Measurements from ENCODE around the gene KDM8.

Gene KDM8

DNA sequence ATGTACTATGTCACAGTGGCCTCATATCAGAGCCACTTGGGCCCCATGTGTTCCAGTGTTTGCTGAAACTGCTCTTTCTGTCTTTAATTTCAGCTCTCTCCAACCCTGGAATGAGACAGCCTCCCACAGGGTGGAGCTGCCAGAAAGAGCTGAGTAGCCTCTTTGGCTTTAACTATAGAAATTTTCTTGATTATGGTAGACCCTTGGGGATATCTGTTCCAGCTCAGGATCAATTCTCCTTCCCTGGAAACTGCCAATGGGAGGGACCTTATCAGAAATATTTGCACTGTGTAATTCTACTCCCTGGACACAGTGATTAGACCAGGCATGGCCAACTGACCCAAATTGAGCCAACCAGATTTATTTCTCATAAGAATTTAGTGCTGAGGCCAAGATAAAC lies 39.0 kb upstream of the KDM8 start:
- Histone ChIP-seq H3K27ac (no peak overlapping the region), H3K4me3 (IDR thresholded peaks at IDR 0.05; ENCODE audit: insufficient read depth, low read depth, low read length) (no peak overlapping the region), H4K20me1 (ENCODE audit: insufficient read depth) (no peaks in the 10 kb centered on the region), H3K9ac (no peak overlapping the region), H3K27me3 (ENCODE audit: insufficient read depth, low read depth) (no peaks in the 10 kb centered on the region), H3K4me1 (ENCODE audit: low read depth, poor library complexity, severe bottlenecking) (peaks cover 7% of the 10 kb centered on the region), H2AFZ (ENCODE audit: low read depth) (no peak overlapping the region), H3K36me3 (ENCODE audit: insufficient read depth) (no peaks in the 10 kb centered on the region), H3K4me2 (no peak overlapping the region), H3K79me2 (ENCODE audit: insufficient read depth, low read depth) (no peaks in the 10 kb centered on the region)
- TF ChIP-seq, protein P1, sequence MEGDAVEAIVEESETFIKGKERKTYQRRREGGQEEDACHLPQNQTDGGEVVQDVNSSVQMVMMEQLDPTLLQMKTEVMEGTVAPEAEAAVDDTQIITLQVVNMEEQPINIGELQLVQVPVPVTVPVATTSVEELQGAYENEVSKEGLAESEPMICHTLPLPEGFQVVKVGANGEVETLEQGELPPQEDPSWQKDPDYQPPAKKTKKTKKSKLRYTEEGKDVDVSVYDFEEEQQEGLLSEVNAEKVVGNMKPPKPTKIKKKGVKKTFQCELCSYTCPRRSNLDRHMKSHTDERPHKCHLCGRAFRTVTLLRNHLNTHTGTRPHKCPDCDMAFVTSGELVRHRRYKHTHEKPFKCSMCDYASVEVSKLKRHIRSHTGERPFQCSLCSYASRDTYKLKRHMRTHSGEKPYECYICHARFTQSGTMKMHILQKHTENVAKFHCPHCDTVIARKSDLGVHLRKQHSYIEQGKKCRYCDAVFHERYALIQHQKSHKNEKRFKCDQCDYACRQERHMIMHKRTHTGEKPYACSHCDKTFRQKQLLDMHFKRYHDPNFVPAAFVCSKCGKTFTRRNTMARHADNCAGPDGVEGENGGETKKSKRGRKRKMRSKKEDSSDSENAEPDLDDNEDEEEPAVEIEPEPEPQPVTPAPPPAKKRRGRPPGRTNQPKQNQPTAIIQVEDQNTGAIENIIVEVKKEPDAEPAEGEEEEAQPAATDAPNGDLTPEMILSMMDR (conservative IDR thresholded peaks at IDR 0.05; ENCODE audit: low read depth, low read length) = no peak

DNA sequence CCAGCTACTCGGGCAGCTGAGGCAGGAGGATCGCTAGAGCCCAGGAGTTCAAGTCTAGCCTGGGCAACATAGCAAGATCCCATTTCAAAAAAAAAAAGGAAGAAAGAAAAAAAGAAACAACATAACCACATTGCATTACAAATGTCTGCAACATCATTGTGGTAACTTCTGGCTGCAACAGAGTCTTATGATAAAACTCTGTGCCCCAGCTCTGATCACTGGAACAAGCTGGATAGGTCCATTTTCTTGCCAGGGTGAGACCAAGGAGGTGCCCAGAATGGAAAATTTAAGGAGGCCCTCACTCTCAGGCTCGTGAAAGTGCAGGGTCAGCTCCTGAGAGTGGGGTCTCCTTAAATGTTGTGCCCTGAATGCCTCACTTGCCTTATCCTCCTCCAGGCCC lies 37.8 kb upstream of the KDM8 start:
- H3K79me2 ChIP-seq (ENCODE audit: insufficient read depth, low read depth) = no peaks in the 10 kb centered on the region
- TF ChIP-seq, protein P1 (conservative IDR thresholded peaks at IDR 0.05; ENCODE audit: low read depth, low read length) = no peak
- peaks cover 19% of the 10 kb centered on the region for H3K4me1 ChIP-seq (ENCODE audit: low read depth, poor library complexity, severe bottlenecking)
- no peaks in the 10 kb centered on the region for H3K27me3 ChIP-seq (ENCODE audit: insufficient read depth, low read depth)
- H3K4me2 ChIP-seq = no peak overlapping the region
- no peaks in the 10 kb centered on the region for H4K20me1 ChIP-seq (ENCODE audit: insufficient read depth)
- no peak overlapping the region for H3K27ac ChIP-seq
- H2AFZ ChIP-seq (ENCODE audit: low read depth) = no peak overlapping the region
- H3K4me3 ChIP-seq (IDR thresholded peaks at IDR 0.05; ENCODE audit: insufficient read depth, low read depth, low read length) = no peak overlapping the region
- H3K36me3 ChIP-seq (ENCODE audit: insufficient read depth) = no peaks in the 10 kb centered on the region
- no peak overlapping the region for H3K9ac ChIP-seq

DNA sequence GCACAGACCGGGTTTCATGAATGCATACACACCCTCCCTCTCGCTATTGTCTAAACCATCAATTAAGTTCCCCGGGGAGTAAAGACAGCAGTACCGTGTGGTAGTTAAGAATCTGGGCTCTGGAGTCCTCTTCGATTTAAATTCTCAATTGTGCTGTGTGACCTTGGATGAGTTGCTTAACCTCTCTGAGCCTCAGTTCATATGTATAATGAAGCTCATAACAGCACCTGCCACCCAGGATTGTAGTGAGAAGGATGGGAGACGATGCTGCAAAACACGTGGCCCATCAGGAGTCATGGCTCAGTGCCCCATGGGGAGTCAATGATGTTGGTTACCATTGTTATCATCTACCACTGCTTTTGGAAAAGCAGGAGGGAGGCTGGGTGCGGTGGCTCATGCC lies 34.5 kb upstream of the KDM8 start:
- TF ChIP-seq, protein P1 (conservative IDR thresholded peaks at IDR 0.05; ENCODE audit: low read depth, low read length) = no peak
- Histone ChIP-seq H3K4me3 (IDR thresholded peaks at IDR 0.05; ENCODE audit: insufficient read depth, low read depth, low read length) (no peak overlapping the region), H3K79me2 (ENCODE audit: insufficient read depth, low read depth) (no peaks in the 10 kb centered on the region), H3K36me3 (ENCODE audit: insufficient read depth) (no peaks in the 10 kb centered on the region), H2AFZ (ENCODE audit: low read depth) (no peak overlapping the region), H3K27me3 (ENCODE audit: insufficient read depth, low read depth) (no peaks in the 10 kb centered on the region), H3K27ac (peak overlapping the region; percentile 53; the same call in 1 of the 2 replicates), H3K9ac (no peak overlapping the region), H4K20me1 (ENCODE audit: insufficient read depth) (no peaks in the 10 kb centered on the region), H3K4me1 (ENCODE audit: low read depth, poor library complexity, severe bottlenecking) (peaks cover 25% of the 10 kb centered on the region), H3K4me2 (peak overlapping the region; percentile 83; the same call in 1 of the 2 replicates)

DNA sequence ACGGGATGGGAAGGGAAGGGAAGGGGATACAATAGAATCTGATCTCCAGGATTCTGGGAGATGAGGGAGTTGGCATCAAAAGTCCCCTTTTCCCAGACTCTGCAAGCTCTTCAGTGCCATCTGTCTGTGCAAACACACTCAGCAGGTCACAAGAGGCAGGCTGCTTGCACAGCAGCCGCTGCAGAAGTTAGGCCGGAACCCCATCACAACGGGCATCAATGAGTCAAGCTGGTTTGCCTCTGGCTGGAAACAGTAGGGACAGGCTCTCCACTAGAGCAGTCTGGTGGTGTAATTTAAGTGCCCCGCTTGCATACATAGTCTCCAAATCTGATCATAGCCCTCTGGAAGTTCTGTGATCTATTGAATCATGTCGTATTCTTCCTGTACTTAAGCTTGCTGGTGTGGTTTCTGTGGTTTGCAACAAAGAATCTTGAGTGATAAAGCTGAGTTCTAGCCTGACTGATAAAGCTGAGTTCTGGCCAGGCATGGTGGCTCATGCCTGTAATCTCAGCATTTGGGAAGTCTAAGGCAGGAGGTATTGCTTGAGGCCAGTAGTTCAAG lies 33.7 kb upstream of the KDM8 start:
- Histone ChIP-seq H3K4me2 (peak overlapping the region; percentile 83), H3K4me1 (ENCODE audit: low read depth, poor library complexity, severe bottlenecking) (peaks cover 25% of the 10 kb centered on the region)

More for the DNA sequence above, 33.7 kb upstream of the KDM8 start:
- Histone ChIP-seq H3K4me3 (IDR thresholded peaks at IDR 0.05; ENCODE audit: insufficient read depth, low read depth, low read length) (no peak overlapping the region), H3K27ac (peak overlapping the region; percentile 53), H2AFZ (ENCODE audit: low read depth) (peak overlapping the region; percentile 50), H4K20me1 (ENCODE audit: insufficient read depth) (no peaks in the 10 kb centered on the region), H3K79me2 (ENCODE audit: insufficient read depth, low read depth) (no peaks in the 10 kb centered on the region), H3K27me3 (ENCODE audit: insufficient read depth, low read depth) (no peaks in the 10 kb centered on the region), H3K9ac (peak overlapping the region; percentile 12; the same call in 1 of the 2 replicates), H3K36me3 (ENCODE audit: insufficient read depth) (no peaks in the 10 kb centered on the region)
- TF ChIP-seq, protein P1 (conservative IDR thresholded peaks at IDR 0.05; ENCODE audit: low read depth, low read length) = no peak

Measured in KMS-11 (cell line).